AG04450 (cell line): ENCODE data around the gene ZNF20. TPM values are rescaled to one million over a fixed set of nuclear protein-coding genes. Genes with fewer than 3 reads are reported as not detected.

ENCODE experiments used
- CTCF ChIA-PET: fragments of 300-600, 350-600 bp; formaldehyde crosslinking; extraction: SDS; loops from one replicate; lab custom pipeline; 2022; ENCODE audit warnings: antibody characterized with exemption, inconsistent platforms; lab: Charles Lee
- POLR2A ChIA-PET: fragments of 350-600 bp; formaldehyde crosslinking; extraction: SDS; loops from one replicate; lab custom pipeline; 2021; ENCODE audit warnings: antibody characterized with exemption, inconsistent platforms; lab: Yijun Ruan, JAX
- DNase-seq: peaks from one replicate; pipeline ENCODE4 v3.0.0-alpha.2; 2011; ENCODE audit warnings: low read depth, low spot score
- H3K27ac ChIP-seq: one replicate; pipeline ENCODE4 v1.5.1; 2012; ENCODE audit warnings: low read depth, low read length, control low read depth
- H3K27me3 ChIP-seq: one replicate; pipeline ENCODE4 v1.6.0; 2012; ENCODE audit warnings: low read length; ENCODE audit not compliant: control insufficient read depth, insufficient read depth
- H3K4me3 ChIP-seq: 2 replicates; pipeline ENCODE4 v1.5.1; 2011; ENCODE audit warnings: mild to moderate bottlenecking, low read depth, low read length, control low read depth
- H3K9me3 ChIP-seq: 2 replicates; pipeline ENCODE4 v1.5.1; 2012; ENCODE audit warnings: low read length; ENCODE audit not compliant: control insufficient read depth, insufficient read depth
- polyA plus RNA-seq: library from polyadenylated mRNA; depleted of rRNA; stranded (reverse); fragments of >200 nt; gene quantifications from 2 replicates; pipeline ENCODE4 v1.2.3, GENCODE V29; 2011
- TF ChIP-seq, protein P1 (sequence below): IDR thresholded peaks from 2 replicates; pipeline ENCODE4 v1.5.1; 2011; ENCODE audit warnings: low read depth, low read length, control low read depth, inconsistent platforms

ZNF20 gene
- polyA plus RNA-seq, 1 experiment = 2.7 TPM

- POLR2A ChIA-PET = interaction anchor here (1.4 kb wide), 1 partner anchor 18 kb away, joined by 4 read pairs; the partner anchor contains the start of gene ZNF625
- DNase-seq = no peak
- CTCF ChIA-PET = interaction anchor here (2.3 to 2.7 kb wide), 3 partner anchors 49 to 216 kb away, joined by 16 to 33 read pairs (median 26); no protein-coding TSS in a partner anchor
- Histone ChIP-seq H3K27ac (peak overlapping the region; percentile 12), H3K27me3 (no peaks in the 10 kb centered on the region), H3K4me3 (peak overlapping the region; percentile 75), H3K9me3 (peaks cover 41% of the 10 kb centered on the region)
- TF ChIP-seq, protein P1, sequence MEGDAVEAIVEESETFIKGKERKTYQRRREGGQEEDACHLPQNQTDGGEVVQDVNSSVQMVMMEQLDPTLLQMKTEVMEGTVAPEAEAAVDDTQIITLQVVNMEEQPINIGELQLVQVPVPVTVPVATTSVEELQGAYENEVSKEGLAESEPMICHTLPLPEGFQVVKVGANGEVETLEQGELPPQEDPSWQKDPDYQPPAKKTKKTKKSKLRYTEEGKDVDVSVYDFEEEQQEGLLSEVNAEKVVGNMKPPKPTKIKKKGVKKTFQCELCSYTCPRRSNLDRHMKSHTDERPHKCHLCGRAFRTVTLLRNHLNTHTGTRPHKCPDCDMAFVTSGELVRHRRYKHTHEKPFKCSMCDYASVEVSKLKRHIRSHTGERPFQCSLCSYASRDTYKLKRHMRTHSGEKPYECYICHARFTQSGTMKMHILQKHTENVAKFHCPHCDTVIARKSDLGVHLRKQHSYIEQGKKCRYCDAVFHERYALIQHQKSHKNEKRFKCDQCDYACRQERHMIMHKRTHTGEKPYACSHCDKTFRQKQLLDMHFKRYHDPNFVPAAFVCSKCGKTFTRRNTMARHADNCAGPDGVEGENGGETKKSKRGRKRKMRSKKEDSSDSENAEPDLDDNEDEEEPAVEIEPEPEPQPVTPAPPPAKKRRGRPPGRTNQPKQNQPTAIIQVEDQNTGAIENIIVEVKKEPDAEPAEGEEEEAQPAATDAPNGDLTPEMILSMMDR = no peak
Observed at GRCh38 chr19:12139269-12139668, 881 bp downstream of the ZNF20 start.

DNA sequence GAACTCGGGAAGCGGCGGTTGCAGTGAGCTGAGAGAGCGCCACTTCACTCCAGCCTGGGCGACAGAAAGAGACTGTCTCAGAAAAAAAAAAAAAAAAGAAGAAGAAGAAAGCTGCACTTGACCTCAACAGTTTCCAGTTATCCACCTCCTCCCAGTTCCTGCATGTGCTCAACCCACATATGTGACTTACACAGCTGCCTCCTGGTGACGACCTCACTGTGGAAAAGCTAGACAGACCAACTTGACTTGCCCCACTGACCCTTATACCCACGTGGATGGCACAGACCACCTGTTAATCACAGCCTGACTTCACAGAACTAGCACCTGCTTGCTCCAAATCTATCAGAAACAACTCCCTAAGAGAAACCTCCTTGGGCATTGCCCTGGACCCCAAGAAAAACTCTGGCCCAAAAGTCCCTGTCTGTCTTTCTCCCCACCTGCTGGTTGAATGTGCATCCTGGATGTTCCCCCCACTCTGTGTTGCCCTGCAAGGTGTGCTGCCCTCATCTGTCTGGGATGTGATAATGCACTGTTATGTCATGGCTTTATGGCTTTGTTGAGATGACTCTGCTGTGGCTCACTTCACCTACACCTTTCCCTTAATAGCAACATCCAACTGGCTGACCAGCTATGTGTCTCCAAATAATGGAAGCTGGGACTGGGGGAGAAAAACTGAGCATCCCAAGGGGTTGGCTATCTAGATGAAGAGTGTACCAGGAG is 2.8 kb downstream of the ZNF20 start:
- H3K9me3 ChIP-seq = peaks cover 49% of the 10 kb centered on the region
- H3K4me3 ChIP-seq = no peak overlapping the region
- TF ChIP-seq, protein P1 = no peak
- ChIA-PET POLR2A (interaction anchor here (0.7 kb wide), 2 partner anchors 19 to 654 kb away, joined by 4 to 8 read pairs; partner anchors contain the start of gene JUNB), CTCF (interaction anchor here (0.7 to 1.4 kb wide), 4 partner anchors 46 to 173 kb away, joined by 5 to 8 read pairs (median 7); no protein-coding TSS in a partner anchor)
- DNase-seq = no peak
- H3K27me3 ChIP-seq = no peaks in the 10 kb centered on the region
- H3K27ac ChIP-seq = peak overlapping the region; percentile 11

GRCh38 chr19:12133069-12133468 is 7.1 kb downstream of the ZNF20 start:
- POLR2A ChIA-PET = no interaction called here
- Histone ChIP-seq H3K27me3 (no peaks in the 10 kb centered on the region), H3K27ac (no peak overlapping the region), H3K9me3 (peaks cover 72% of the 10 kb centered on the region), H3K4me3 (no peak overlapping the region)
- DNase-seq = no peak
- TF ChIP-seq, protein P1 = no peak
- CTCF ChIA-PET = no interaction called here

DNA sequence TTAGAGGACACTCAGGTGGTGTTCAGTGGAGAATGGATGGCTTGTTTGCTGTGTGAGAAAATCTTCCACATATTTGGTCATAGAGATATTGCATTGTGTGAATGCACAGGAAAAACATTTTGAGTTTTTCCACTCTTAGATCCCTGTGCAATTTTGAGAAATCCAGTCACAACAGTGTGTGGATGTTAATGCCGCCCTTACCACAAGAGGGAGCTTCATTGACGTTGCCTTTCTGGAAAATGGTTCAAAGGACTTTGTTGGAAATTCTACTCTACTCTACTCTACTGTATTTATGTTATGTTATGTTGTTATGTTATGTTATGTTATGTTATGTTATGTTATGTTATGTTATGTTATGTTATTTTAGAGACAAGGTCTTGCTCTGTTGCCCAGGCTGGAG is 13.4 kb downstream of the ZNF20 start:
- DNase-seq = no peak
- Histone ChIP-seq H3K4me3 (no peak overlapping the region), H3K9me3 (peaks cover 35% of the 10 kb centered on the region), H3K27me3 (no peaks in the 10 kb centered on the region), H3K27ac (no peak overlapping the region)
- TF ChIP-seq, protein P1 = peak; percentile 38
- CTCF ChIA-PET = interaction anchor here (0.8 to 1.3 kb wide), 3 partner anchors 11 to 20 kb away, joined by 3 to 6 read pairs (median 3); no protein-coding TSS in a partner anchor
- POLR2A ChIA-PET = no interaction called here
